Rectal smooth muscle tissue (tissue), 1 donor: Measurements from ENCODE around the gene TAP2.
A peak's percentile ranks its signal among the peaks of the same experiment; 100 is the strongest.
"Not testable (repeated sequence)": the region's sequence is repeated elsewhere in the genome, so short reads cannot be mapped to it uniquely, and the experiment has no call there.

ENCODE experiments used
- H3K27ac ChIP-seq: one replicate; pipeline ENCODE4 v1.7.0; 2013; ENCODE audit warnings: low read depth, low read length, inconsistent platforms
- H3K27me3 ChIP-seq: one replicate; pipeline ENCODE4 v1.7.0; 2013; ENCODE audit warnings: low read length; ENCODE audit not compliant: control insufficient read depth, insufficient read depth
- H3K36me3 ChIP-seq: one replicate; pipeline ENCODE4 v1.7.0; 2013; ENCODE audit warnings: low read length; ENCODE audit not compliant: control insufficient read depth, insufficient read depth
- H3K4me1 ChIP-seq: one replicate; pipeline ENCODE4 v1.7.0; 2013; ENCODE audit warnings: low read length; ENCODE audit not compliant: control insufficient read depth, insufficient read depth
- H3K4me3 ChIP-seq: one replicate; pipeline ENCODE4 v1.7.0; 2013; ENCODE audit warnings: low read length
- H3K9ac ChIP-seq: one replicate; pipeline ENCODE4 v1.7.0; 2013; ENCODE audit warnings: low read length

The TAP2 gene

DNA sequence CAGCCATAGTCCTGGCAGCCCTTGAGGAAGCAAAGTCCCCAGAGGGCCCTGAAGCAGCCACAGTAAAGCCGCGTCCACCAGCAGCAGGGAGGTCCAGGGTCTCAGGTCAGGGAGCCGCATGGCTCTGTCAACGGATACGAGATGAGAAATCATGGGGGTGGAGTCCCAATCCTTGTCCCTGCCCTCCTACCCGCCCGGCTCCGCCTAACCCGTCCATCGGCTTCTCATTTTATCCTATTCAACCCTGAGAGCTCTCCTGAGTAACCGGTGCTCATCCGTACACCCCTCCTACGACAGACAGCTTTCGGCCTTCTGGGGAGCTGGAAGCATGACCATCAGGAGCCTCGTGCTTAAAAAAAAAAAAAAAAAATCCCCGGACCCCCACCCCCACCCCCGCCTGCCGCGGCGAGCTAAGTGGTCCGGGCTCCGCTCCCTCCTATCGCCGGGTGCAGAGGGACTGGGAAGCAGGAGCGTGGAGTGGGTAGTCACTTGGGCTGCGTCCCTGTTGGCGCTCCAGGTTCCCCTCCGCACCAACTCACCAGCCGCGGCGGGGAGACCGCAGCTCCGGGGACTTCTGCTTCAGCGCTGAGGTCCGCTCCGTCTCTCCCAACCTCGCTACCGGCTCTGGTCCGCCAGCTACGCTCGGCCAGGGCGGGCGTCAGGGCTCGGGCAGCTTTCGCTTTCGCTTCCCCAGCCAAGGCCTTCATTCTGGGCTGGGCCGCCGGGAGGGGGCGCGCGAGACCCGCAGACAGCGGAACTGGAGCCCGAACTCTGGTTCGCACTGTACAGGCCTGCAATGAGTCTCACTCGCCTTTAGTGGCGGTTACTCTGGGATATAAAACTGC is at the start of gene TAP2:
Gene TAP2, minus strand, starts transcription at position 626 of the 845 bp plus-strand sequence. Its CDS starts 506 bp downstream, at position 120.
- H3K27me3 ChIP-seq: no peaks in the 10 kb centered on the region
- H3K27ac ChIP-seq: peak within 1 kb of the TSS; percentile 89
- peak within 1 kb of the TSS; percentile 87 for H3K4me3 ChIP-seq
- peak within 1 kb of the TSS; percentile 85 for H3K9ac ChIP-seq
- H3K36me3 ChIP-seq: peaks cover 15% of the 10 kb centered on the region
- peaks cover 10% of the 10 kb centered on the region for H3K4me1 ChIP-seq

DNA sequence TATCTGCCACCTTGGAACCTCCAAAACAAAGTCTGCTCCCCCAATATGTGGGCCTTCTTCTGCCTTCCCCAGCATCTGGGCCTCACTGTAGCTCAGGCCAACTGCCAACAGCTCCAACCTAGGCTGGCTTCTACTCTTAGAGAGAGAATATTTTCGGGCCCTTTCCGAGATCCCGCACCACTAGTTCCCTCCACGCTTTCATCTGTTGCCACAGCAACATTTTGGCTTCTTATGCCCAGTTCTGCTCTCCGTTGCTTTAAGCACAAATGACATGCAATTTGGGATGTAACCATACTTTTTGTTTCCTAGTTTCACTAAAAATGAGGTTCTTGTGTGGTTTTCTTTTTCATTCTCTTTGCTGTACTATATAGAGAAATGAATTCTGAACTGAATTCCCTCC is 49.1 kb upstream of the TAP2 start:
- Histone ChIP-seq H3K27ac (no peak overlapping the region), H3K4me1 (peaks cover 9% of the 10 kb centered on the region), H3K36me3 (no peaks in the 10 kb centered on the region), H3K4me3 (no peak overlapping the region), H3K9ac (no peak overlapping the region), H3K27me3 (no peaks in the 10 kb centered on the region)

DNA sequence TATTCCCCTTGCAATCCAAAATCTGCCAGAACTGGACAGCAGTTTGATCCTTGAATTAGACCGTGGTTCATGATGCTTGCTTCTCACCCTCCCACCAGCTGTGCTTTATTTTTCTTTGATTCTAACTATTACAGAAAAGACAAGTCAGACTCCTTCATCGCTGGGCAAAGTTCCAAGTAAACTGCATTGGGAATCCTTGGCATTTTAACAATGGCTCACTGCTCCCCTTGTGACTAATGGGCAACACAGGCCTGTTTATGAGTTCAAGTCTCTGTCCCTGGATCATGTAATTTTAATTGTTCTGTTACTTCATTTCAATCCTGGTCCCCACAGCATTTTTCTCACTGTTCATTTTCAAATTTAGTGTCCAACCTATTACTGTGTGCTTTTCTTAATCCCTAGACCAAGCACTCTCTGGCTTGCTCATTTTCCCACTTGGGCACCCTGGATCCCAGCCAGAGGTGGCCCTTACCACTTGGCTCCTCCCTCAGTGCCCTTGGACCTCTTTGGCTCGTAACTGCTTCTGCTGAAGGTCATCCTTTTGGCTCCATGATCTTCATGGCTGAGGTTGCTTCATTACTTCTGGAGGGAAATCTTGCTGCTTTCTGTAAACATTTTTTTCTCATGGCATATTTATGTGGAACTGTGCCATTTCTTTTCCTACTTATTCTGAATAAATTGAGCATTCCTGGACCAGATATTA is 48.3 kb upstream of the TAP2 start:
- H3K4me1 ChIP-seq: peaks cover 9% of the 10 kb centered on the region
- no peak overlapping the region for H3K4me3 ChIP-seq
- H3K27me3 ChIP-seq: no peaks in the 10 kb centered on the region
- no peaks in the 10 kb centered on the region for H3K36me3 ChIP-seq
- no peak overlapping the region for H3K9ac ChIP-seq
- H3K27ac ChIP-seq: no peak overlapping the region

DNA sequence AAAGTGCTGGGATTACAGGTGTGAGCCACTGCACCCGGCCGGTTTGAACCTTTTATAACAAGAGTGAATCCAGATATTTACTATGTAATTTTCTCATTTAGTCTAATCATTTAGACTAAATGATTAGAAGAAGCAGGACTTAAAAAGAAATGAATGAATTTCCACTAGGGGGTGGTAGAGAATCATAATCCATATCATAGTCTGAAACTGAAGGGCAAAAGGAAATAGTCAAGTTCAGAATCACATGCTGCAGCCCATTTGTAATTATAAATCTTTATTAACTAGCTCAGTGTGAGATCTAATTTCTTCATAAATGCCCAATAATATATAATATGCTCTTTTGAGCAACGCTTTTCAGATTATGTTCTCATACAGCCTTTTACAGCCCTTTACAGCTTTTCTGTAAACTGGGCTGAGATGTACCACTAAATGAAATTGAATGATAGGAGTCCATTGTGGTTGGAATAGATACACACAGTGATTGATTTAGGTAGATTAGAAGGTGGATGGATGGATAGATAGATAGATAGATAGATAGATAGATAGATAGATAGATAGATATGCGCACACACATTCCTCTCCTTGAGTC is 47.3 kb upstream of the TAP2 start:
- no peak overlapping the region for H3K4me3 ChIP-seq
- no peaks in the 10 kb centered on the region for H3K27me3 ChIP-seq
- H3K9ac ChIP-seq: no peak overlapping the region
- no peak overlapping the region for H3K27ac ChIP-seq
- H3K4me1 ChIP-seq: peaks cover 9% of the 10 kb centered on the region
- no peaks in the 10 kb centered on the region for H3K36me3 ChIP-seq

DNA sequence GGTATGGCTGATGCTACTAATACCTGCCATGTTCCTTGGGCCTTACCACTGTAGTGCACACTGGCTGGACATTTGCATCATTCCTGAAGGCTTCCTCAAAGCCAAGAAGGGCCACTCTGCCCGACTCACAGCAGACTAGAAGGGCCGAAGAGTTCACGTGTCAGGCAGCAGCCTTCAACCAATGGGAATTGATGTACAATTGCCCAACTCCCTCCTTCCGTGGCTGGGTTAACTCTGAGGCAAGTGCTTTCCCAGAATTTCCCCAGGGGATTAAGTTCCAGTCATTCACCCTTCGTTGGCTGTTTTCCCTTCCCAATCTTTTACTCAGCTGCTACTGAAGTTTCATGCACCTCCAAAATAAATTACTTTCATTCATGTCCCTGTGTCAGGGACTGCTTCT is 45.2 kb upstream of the TAP2 start:
- H3K27me3 ChIP-seq: no peaks in the 10 kb centered on the region
- H3K4me3 ChIP-seq: no peak overlapping the region
- H3K9ac ChIP-seq: no peak overlapping the region
- H3K27ac ChIP-seq: no peak overlapping the region
- H3K36me3 ChIP-seq: no peaks in the 10 kb centered on the region
- peaks cover 9% of the 10 kb centered on the region for H3K4me1 ChIP-seq

DNA sequence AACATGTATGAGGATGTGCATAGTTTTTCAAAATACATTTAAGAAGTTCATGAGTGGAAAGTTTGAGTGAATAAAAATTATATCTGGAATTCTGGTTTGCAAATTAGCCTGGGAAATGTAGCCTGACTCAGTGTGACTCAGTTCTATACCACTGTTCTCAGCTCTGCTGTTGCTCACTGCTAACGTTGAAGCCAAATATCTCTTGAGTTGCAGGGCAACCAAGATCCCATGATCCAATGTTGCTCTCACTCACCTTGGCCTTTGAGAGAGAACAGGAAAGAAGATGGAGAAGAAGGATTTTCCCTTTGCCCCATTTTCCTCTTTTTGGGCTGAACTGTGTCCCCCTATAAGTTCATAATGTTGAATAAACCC is 44.3 kb upstream of the TAP2 start:
- Histone ChIP-seq H3K9ac (no peak overlapping the region), H3K4me1 (peaks cover 9% of the 10 kb centered on the region), H3K4me3 (no peak overlapping the region), H3K36me3 (no peaks in the 10 kb centered on the region), H3K27ac (no peak overlapping the region), H3K27me3 (no peaks in the 10 kb centered on the region)

- not testable (repeated sequence) for H3K36me3 ChIP-seq, H3K9ac ChIP-seq, H3K27ac ChIP-seq, H3K27me3 ChIP-seq, H3K4me3 ChIP-seq, H3K4me1 ChIP-seq
Measured at GRCh38 chr6:32880962-32881361, 42.4 kb upstream of the TAP2 start.

DNA sequence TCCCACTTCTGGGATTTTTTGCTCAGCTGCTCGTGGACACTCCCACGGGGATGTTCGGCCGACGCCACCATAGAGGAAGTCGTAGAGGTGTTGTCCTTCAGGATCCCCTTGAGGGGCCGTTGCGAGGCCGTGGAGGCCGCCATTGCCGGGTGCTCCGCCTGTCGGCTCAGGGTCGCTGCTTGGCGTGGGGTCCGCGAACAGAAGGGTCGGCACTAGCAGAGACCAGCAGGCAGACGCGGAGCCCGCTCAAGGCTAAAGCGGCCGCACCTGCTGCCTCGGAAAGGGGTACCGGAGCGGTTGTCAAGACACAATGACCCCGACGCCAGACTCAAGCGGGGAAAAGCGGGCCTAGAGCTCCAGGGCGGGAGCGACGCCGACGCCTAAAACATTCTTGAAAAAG is 41.2 kb upstream of the TAP2 start:
- Histone ChIP-seq H3K36me3 (no peaks in the 10 kb centered on the region), H3K9ac (no peak overlapping the region), H3K4me3 (no peak overlapping the region), H3K27ac (no peak overlapping the region), H3K4me1 (no peaks in the 10 kb centered on the region), H3K27me3 (no peaks in the 10 kb centered on the region)

- H3K27me3 ChIP-seq: no peaks in the 10 kb centered on the region
- H3K36me3 ChIP-seq: no peaks in the 10 kb centered on the region
- H3K4me1 ChIP-seq: no peaks in the 10 kb centered on the region
- no peak overlapping the region for H3K9ac ChIP-seq
- H3K4me3 ChIP-seq: no peak overlapping the region
- no peak overlapping the region for H3K27ac ChIP-seq
Measured at GRCh38 chr6:32876603-32877002, 38.1 kb upstream of the TAP2 start.

- not testable (repeated sequence) for H3K36me3 ChIP-seq, H3K27me3 ChIP-seq, H3K9ac ChIP-seq, H3K4me1 ChIP-seq, H3K27ac ChIP-seq, H3K4me3 ChIP-seq
Measured at GRCh38 chr6:32873947-32874346, 35.4 kb upstream of the TAP2 start.

GRCh38 chr6:32868257-32868788 is 29.8 kb upstream of the TAP2 start:
- H3K4me1 ChIP-seq: no peaks in the 10 kb centered on the region
- no peaks in the 10 kb centered on the region for H3K27me3 ChIP-seq
- H3K9ac ChIP-seq: no peak overlapping the region
- H3K4me3 ChIP-seq: no peak overlapping the region
- H3K27ac ChIP-seq: no peak overlapping the region
- no peaks in the 10 kb centered on the region for H3K36me3 ChIP-seq

GRCh38 chr6:32867554-32868256 is 29.2 kb upstream of the TAP2 start:
- Histone ChIP-seq H3K9ac (no peak overlapping the region), H3K4me3 (no peak overlapping the region), H3K4me1 (no peaks in the 10 kb centered on the region), H3K27ac (no peak overlapping the region), H3K27me3 (no peaks in the 10 kb centered on the region), H3K36me3 (no peaks in the 10 kb centered on the region)
